Vagina (tissue), 2 donors: ENCODE results near the gene TBC1D8.

Source experiments
- CTCF ChIP-seq, 3 experiments: fragments of 450-650 bp in 2 of 3; fragments of 200-600 bp in 1 of 3; sonication (generic) in 1 of 3; IDR thresholded peaks; one replicate each; pipeline ENCODE4 v1.5.1; 2017 to 2019; ENCODE audit warnings: antibody characterized with exemption in 3 of 3, mild to moderate bottlenecking in 2 of 3, moderate library complexity in 2 of 3
- POLR2A ChIP-seq, 2 donors: fragments of 450-650 bp; IDR thresholded peaks; one replicate each; pipeline ENCODE4 v1.6.1; 2017; ENCODE audit warnings: antibody characterized with exemption in 2 of 2, mild to moderate bottlenecking in 2 of 2, moderate library complexity in 2 of 2
- POLR2AphosphoS5 ChIP-seq, 2 donors: sonication (generic); formaldehyde crosslinking; IDR thresholded peaks; one replicate each; pipeline ENCODE4 v1.9.0; 2017; ENCODE audit warnings: antibody characterized with exemption in 2 of 2, mild to moderate bottlenecking in 2 of 2, low read depth in 1 of 2; ENCODE audit not compliant: insufficient read depth in 1 of 2

- no peak for TF ChIP-seq CTCF (IDR thresholded peaks at IDR 0.05)
- no peak for TF ChIP-seq POLR2A (IDR thresholded peaks at IDR 0.05)
- TF ChIP-seq POLR2AphosphoS5 (IDR thresholded peaks at IDR 0.05; ENCODE audit: insufficient read depth in 1 of 2, low read depth in 1 of 2) = no peak
Observed at GRCh38 chr2:101064125-101064502, 87.1 kb downstream of the TBC1D8 start.
